GM10847 (cell line): Measurements from ENCODE around the gene MLF1.

Experiments used
- POLR2A ChIP-seq: IDR thresholded peaks from 2 replicates; pipeline ENCODE4 v1.6.1; 2011; ENCODE audit not compliant: insufficient read length; ENCODE audit errors: extremely low read depth

The MLF1 gene

DNA sequence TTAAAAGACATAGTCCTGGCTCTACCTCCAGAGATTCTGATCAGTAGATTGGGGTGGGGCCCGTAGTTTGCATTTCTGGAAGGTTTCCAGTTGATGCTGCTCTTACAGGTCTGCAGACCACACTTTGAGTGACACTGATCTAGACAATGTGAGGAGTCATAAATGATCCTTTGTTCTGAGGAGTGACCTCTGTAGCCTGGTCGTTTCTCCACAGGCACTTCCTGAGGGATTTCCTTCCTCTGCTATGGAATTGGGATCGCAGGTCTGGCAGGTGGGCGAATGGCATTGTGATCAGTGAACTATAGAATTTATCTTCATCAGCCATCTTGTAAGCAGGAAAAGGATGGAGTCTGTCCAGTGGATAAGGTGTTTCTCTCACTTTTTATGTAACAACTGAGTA, 78.8 kb downstream of the MLF1 start:
- no peak for TF ChIP-seq POLR2A

- no peak for TF ChIP-seq POLR2A
Measured at GRCh38 chr3:158651192-158651591, 80.2 kb downstream of the MLF1 start.

- TF ChIP-seq POLR2A, result no peak
Measured at GRCh38 chr3:158652463-158652862, 81.5 kb downstream of the MLF1 start.
